Measurements from ENCODE around the gene S1PR2.
"Not testable (repeated sequence)": the region's sequence is repeated elsewhere in the genome, so short reads cannot be mapped to it uniquely, and the experiment has no call there.

The S1PR2 gene

DNA sequence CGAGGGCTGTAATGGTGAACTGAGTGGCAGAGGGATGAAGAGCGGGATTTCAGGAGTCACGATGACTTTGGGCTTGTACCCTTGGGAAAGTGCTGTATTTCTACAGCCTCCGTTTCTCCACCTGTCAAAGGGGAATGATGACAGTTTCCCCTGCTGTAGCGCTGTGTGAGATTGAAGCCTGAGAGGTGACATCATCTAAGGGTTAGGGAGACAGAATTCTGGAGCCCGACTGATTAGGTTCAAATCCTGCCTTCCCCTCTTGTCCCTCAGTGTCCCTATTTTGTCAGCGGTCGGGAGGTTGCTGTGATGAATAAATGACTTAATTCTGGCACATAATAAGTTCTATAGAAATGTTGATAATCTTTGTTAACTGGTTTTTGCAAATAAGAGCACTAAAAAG lies 21.6 kb upstream of the S1PR2 start:
- DNase-seq: no peak

DNA sequence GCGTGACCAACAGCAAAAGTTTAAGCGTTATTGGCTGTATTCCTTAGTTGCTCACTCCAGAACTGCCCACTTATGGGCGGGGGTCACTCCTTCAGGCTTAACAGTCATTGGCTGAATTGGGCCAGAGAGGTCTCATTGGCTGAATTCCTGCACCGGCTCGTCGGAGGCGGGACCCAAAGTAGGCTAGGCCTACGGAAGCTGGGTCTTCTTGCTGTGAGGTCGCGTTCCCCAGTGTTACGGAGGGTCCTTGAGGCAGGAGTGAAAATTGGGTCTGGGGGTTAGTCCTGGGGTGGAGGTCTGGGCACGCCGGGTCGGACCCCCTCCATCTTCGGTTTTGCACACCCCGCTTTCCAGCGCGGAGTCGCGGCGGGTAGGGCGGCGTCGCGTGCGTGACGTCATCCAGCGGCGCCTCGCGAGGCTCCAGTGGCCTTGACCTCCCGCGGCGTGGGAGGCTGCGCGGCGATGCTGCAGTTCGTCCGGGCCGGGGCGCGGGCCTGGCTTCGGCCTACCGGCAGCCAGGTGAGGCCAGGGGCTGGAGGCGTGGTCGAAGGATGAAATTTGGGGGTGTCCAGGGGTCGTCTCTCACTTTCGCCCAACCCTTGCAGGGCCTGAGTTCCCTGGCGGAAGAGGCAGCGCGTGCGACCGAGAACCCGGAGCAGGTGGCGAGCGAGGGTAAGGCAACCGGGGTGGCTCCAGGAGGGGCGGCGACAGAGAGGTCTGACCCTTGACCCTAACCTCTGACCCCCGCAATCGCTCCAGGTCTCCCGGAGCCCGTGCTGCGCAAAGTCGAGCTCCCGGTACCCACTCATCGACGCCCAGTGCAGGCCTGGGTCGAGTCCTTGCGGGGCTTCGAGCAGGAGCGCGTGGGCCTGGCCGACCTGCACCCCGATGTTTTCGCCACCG lies 20.9 kb upstream of the S1PR2 start, which contains the start of gene MRPL4:
Gene MRPL4, plus strand, starts transcription at position 423 of the 903 bp plus-strand sequence. Its CDS starts 40 bp downstream, at position 463.
- DNase-seq: peak; percentile 96

DNA sequence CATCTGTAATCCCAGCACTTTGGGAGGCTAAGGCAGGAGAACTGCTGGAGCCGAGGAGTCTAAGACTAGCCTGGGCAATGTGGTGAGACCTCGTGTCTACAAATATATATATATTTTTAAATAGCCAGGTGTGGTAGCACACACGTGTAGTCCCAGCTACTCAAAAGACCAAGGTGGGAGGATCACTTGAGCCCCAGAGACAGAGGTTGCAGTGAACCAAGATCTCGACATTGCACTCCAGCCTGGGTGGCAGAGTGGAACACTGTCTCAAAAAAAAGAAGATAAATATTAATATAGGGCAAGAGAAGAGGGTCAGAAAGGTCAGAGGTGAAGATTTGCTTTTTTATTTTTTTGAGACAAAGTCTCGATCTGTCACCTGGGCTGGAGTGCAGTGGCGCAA lies 15.4 kb upstream of the S1PR2 start:
- DNase-seq: no peak

DNA sequence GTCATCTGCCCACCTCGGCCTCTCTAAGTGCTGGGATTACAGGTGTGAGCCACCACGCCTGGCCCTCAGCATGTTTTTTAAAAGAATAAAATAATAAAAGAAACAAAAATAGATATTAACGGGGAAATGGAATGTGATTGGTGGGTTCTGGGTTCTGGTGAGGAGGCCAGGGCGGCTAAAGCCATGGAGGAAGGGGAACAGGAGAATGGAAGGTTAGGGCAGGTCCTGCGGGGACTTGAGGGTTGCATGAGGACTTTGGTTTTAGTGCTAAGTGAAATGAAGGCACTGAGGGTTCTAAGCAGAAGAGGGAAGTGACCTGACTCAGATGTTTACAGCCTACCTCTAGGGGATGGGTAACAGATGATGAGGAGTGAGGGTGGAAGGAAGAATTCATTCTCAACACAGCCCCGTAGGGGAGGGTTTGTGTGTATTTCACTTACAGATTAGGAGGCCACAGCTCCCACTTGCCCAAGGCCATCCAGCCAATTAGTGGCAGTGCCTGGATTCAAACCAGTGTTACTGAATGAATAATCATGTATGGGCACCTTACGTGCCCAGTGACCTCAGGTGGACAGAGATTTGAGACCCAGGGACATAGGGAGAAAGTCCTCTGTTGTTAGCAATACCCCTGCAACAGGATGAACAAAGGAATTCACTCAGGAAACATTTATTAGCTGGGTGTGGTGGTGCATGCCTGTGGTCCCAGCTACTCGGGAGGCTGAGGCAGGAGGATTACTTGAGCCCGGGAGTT lies 14.2 kb upstream of the S1PR2 start:
- DNase-seq: no peak

DNA sequence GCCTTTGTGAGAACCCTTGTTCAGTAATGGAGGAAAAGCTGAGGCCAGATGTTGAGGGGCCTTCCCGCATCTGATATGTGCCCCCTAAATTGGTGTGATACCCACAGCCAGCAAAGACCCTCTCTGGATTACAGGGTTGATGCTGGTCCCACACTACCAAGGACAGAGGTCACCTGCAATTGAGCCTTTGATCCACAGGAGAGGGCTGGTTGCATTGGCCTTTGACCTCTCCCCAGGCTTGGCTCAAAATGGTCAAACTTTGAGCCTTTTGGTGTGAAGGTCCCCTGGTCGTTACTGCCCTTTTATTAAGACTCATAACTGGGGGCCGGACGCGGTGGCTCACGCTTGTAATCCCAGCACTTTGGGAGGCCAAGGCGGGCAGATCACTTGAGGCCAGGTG lies 12.5 kb upstream of the S1PR2 start:
- no peak for DNase-seq

DNA sequence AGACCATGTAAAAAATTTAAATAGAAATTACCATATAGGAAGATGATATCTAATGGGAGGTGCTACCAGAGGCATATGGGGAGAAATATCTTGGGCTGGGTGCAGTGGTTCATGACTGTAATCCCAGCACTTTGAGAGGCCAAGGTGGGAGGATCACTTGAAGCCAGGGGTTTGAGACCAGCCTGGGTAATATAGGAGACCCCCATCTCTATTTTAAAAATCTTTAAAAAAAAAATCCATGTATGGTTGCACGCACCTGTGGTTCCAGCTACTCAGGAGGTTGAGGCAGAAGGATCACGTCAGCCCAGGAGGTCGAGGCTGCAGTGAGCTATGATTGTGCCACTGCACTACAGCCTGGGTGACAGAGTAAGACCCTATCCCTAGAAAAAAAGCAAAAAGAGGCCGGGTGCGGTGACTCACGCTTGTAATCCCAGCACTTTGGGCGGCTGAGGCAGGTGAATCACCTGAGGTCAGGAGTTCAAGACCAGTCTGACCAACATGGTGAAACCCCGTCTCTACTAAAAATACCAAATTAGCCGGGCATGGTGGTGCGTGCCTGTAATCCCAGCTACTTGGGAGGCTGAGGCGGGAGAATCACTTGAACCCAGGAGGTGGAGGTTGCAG lies 10.8 kb upstream of the S1PR2 start:
- DNase-seq: not testable (repeated sequence)

DNA sequence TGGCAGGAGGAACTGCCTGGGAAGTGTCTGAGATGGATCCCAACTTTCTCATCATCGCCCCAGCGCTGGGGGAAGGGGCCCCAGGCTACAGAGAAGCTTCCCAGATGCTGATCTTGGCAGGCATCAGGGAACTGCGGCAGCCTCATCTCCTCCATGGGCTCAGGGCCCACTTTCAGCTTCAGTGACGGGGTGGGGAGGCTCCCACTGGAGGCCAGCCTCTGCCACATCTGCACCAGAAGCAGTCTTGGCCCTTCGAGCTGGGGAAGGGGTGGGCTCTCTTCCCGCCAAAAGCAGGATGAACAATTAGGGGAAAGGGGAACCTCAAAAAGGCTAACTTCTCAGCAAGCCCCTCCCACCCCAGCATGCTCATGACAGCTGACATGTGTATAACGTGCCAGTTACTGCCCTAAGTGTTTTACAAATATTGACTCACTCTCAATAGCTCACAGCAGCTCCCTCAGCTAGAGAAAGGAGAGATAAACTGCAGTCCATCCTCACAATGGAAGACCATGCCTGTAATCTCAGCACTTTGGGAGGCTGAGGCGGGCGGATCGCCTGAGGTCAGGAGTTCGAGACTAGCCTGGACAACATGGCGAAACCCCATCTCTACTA lies 7.1 kb upstream of the S1PR2 start:
- no peak for DNase-seq

DNA sequence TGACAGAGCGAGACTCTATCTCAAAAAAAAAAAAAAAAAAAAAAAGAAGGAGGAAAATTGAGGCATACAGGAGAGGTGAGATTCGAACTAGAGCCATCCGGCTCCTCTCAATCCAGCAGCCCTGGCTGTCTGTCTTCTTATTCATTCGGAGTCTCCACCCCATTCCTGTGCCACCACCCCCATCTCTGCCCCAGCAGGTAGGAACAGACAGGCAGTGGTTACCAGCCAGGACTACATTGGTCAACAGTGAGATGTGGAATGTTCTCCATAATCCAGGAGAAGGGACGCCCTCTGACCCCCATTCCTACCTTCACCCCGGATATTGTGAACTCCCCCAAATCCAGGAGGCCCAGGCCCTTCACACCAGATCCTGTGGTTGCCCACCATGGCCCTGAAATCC lies 6.6 kb upstream of the S1PR2 start:
- DNase-seq: no peak

DNA sequence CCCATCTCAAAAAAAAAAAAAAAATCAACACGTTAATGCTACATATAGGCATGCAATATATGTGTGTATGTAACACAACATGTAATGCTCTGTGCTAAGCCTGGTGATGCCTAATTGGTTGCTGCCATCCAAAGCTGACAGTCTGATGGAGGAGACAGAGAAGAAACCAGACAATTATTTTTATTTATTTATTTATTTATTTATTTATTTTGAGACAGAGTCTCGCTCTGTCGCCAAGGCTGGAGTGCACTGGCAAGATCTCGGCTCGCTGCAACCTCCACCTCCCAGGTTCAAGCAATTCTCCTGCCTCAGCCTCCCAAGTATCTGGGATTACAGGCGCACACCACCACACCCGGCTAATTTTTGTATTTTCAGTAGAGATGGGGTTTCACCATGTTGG lies 4.3 kb upstream of the S1PR2 start:
- not testable (repeated sequence) for DNase-seq

DNA sequence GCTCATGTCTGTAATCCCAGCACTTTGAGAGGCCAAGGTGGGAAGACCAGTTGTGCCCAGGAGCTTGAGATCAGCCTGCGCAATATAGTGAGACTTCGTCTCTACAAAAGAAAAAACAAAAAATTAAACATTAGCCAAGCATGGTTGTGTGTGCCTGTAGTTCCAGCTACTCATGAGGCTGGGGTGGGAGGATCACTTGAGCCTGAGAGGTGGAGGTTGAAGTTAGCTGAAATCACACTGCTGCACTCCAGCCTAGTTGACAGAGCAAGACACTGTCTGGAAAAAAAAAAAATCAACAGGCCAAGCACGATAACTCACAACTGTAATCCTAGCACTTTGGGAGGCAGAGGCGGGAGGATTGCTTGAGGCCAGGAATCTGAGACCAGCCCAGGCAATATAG lies 3.9 kb upstream of the S1PR2 start:
- no peak for DNase-seq

DNA sequence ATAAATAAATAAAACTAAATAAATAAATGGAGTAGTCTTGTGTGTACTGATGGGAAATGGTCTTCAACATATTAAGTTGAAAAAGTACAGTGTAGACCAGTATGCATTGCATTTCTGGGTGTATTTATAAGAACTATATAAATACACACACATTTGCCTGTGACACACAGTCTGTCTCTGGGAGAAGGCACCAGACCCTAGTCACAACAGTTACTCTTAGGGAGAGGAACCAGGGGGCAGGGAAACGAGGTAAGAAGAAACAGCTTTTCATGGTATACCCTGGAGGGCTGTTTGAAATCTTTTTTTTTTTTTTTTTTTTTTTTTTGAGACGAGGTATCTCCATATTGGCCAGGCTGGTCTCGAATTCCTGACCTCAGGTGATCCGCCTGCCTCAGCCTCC lies 2.8 kb upstream of the S1PR2 start:
- DNase-seq: no peak

DNA sequence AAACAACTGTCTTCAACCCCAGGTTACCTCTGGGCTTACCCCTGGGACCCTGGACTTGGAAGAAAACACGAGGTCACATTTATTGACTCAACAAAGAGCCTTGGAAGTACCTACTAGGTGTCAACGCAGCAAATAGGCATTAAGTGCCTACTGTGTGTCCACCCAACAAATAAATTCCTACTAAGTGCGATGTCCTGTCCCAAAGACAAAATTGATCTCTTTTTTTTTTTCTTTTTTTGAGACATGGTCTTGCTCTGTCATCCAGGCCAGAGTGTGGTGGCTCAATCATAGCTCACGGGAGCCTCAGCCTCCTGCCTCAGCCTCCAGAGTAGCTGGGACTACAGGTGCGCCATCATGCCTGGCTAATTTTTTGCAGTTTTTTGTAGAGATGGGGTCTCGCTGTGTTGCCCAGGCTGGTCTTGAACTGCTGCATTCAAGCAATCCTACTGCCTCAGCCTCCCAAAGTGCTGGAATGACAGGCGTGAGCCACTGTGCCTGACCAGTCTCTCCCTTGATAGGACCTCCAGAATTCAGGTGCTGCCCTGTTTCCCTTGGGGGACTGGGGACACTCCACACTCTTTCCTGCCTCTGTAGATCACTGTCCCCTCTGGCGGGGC lies 589 bp upstream of the S1PR2 start:
- DNase-seq: no peak

DNA sequence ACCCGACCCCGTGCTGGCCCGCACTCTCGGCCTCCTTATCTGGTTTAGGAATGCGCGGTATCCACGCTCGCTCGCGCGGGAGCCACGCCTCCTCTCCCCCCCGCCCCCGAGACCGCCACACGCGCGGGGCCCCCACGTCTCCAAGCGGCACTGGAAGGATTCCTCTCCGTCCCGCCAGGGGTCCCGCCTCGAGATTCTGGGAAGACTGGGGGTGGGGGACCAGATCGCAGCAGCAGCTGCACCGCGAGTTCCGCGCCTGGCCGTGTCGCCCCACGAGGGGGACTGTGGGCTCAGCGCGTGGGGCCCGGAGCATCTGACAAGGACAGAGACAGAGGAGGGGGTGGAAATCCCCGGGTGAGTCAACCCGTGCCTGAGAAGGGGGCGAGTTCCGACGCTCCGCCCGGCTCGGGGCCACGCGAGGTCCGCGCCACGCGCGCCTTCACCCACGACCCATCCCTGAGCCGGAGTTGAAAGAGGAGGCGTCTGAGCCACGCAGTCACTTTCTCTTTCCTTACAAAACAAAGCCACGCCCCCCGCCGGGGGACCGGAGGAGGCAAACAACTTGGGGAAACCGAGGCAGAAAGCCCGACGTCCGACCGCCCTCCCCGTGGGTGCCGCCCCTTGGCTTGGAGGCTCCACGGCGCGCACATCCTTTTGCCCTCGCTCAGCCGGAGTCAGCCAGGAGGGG lies 814 bp downstream of the S1PR2 start:
- peak; percentile 65 for DNase-seq

DNA sequence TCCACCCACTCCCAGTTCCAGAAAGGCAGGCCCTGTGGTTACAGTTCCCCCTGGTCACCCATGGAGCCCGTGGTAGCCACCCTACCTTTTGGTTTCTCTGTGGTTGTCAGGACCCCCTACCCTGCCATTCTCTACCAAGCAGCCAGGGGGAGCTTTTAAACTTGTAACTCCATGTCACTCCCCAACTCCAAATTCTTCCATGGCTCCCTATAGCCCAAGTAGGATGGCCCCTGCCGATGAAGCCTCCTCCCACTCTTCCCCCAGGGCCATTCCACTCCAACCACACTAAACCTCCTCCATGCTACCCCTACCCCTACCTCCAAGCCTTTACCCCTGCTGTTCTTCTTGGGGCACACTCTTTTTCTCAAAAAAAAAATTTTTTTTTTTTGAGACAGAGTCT lies 2.2 kb downstream of the S1PR2 start:
- DNase-seq: peak; percentile 41

DNA sequence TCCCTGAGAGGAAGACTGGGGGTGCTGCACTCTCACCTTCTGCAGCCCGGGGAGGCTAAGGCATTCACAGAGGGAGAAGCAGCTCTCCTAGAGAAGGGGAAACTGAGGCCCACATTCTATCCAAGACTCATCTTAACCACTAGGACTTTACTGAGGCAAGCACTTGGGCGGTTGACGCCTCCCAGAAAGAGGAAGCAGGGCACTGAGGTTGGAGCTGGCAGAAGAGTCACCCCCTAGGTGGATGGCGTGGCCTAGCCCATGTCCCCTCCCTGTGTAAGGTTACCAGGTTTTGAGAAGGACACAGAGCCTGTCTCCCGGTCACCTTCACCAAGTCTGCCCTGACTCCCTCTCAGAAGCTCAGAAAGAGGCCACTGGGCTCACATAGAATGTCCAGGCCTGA lies 2.7 kb downstream of the S1PR2 start:
- no peak for DNase-seq

DNA sequence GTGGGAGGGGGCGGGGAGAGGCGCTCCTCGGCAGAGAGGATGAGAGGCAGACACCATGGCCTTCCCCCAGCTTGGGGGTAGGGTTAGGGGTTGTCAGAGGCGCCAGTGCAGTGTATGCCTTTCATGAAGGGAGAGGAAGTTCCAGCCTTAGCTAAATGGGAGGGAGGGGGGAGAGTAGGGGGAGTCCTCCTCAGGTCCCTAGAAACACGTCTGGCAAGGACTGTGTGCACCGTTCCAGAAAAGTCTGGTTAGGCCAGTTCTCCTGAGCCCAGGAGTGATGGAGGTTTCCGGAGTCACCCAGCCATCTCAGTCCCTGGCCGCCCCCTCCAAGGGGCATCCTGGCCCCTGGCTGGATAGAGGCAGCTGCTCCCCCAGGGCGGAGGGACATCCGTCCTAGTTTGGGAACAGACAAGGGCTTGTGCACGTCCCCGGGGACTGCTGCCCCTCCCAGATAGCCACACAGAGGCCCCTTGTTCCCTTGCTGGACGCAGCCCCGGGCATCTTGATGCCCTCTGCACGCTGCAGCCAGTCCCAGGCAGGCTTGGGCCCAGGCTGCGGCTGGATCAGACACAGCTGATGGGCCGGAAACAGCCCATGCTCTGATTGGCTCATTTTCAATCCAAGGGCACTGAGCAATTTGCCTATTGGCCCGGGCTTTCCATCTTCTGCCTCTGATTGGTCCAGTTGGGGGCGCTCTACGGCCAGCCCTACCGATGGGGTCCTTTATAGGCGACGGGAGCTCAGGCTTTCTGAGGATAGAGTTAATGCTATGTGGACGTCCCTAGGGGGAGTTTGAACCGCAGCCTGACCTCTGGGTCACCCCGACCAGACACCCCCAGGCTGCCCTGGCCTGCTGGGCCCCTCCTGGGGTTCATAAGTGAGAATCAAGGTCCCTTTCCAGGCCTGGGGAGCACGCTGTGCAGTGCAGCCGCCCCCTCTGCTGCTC lies 3.8 kb downstream of the S1PR2 start:
- DNase-seq: peak; percentile 37

DNA sequence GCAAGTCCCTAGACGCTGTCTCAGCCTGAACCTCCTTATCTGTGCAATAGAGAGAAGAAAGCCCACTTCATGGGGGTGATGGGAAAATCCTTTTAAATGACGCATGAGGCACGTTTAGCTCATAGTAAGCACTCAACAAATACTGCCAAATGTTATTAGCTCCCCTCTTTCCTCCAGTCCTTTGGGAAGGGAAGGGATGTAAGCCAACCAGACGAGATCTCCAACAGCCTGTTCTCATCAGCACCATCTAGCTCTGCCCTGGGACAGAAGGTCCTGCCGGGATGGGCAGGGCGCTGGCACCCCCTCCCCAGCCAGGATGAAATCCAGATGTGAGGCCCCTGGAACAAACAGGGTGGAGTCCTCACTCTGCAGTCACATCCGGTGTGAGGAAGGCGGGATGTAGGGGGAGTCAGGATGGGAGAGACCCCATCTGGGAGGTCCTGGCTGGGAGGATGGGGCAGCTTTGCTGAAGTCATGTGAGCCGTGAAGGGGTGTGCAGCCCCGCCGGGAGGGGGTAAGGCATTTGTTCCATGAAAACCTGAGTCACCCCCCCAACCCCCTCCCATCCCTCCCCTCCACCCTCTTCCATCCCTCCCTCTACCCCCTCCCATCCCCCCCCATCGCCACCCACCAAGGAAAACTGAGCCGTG lies 4.6 kb downstream of the S1PR2 start:
- no peak for DNase-seq

DNA sequence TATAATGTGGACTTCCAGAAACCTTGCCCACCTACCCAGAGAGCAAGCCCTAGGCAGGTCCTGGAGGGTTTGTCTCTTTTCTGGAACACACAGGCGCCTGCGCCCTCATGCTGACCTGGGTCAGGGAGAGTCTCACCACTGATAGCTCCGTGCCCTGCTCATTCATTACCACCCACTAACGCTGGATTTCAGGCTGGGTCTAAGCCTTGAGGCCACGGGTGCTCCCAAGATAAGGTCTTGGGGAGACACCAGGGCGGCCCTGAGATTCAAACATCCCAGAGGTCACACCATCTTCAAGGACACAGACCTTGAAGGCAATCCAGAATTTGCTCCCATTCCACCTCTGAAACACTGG lies 5.1 kb downstream of the S1PR2 start:
- DNase-seq: no peak

DNA sequence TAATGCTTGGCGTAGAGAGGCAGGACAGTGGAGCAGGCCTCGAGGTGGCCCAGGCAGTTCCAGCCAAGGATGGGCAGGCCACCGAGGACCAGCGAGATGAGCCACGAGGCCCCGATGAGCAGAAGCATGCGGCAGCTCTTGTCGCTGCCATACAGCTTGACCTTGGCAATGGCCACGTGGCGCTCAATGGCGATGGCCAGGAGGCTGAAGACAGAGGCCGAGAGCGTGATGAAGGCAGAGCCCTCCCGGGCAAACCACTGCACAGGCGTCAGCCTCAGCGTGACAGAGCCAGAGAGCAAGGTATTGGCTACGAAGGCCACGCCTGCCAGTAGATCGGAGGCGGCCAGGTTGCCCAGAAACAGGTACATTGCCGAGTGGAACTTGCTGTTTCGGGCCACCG lies 6.8 kb downstream of the S1PR2 start:
- no peak for DNase-seq

DNA sequence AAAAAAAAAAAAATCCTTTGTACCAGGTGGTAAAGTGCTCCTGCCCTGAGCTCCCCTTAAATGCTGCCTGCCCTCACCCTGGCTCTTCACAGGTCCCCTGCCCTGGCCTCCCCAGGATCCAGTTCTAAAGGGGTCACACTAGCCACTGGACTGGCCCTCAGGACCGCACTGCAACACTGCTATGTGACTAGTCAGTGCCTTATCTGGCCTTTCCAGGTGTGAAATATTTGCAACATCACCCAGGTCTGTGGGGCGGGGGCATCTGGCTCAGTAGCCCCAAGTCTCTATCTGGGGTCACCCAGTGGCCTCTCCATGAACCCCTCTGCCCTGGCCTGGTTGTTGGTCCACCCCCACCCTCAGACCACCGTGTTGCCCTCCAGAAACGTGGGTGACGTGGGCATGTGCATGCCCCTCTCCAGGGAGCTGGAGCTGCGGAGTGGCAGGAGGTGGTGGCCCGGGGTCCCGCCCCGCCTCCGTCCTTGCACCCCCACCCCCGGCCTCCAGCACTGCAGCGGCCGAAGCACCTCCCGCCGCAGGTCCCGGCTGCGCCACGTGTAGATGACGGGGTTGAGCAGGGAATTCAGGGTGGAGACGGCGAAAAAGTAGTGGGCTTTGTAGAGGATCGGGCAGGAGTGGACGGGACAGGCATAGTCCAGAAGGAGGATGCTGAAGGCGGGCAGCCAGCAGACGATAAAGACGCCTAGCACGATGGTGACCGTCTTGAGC lies 7.5 kb downstream of the S1PR2 start:
- DNase-seq: no peak
